ENCODE data around the gene OAF. TPM values are rescaled to one million over a fixed set of nuclear protein-coding genes. Genes with fewer than 3 reads are reported as not detected.

The OAF gene
- 9.7 and 20.1 TPM in 2 replicates for total RNA-seq (ENCODE audit: low replicate concordance)

GRCh38 chr11:120210626-120211521, at the start of gene OAF:
Gene OAF (plus strand): TSS chr11:120211032. CDS start chr11:120211280, 248 bp downstream.

DNA sequence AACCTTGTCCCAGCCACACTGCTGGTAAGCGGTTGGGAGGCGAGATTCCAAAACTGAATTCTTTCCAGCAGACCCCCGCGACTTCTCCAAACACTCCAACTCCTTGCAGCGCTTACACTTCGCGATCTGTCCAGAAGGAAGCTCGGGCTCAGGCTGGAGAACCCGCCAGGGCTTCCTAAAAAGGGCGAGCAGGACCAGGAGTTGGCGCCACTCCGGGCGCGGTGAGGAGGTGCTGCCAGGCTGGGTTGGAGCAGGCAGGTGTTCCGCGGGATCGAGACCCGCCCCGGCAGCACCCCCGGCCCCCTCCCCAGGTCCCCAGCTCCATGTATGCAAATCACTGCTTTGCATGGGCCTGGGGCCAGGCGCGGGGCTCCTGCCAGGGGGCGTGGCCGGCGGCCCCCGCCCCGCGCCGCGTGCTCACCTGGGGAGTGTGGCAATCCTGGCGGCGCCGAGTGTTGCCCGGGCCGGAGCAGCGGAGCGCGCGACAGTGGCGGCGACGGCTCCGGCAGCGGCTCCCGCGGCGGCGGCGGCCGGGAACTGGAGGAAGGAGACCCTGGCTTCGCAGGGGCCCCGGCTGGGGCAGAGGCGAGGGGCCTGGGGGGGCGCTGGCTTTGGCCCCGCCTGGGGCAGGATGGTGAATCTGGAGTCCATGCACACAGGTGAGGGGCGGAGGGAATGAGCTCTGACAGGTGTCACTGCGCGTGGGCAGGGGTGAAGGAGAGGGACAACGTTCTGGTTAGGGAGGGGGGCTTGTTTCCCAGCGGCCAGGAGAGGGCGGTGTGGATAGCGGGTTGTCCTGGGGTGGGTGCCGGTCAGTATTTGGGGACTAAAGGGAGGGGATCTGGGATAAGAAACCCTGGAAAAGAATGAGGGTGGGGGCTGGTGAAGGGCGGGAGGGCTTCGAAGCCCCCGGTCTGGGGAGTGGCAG, 29.1 kb downstream of the OAF start, which contains the start of gene POU2F3:
TSS of gene POU2F3 (plus strand) at position 428 of the 928 bp plus-strand sequence. CDS start at position 632, 204 bp downstream.

Other genes with a start within 250 kb of the OAF start
- not detected in 2 replicates for gene TRIM29, start 72.9 kb upstream of the OAF start, total RNA-seq (ENCODE audit: low replicate concordance)
- gene POU2F3, start 29.1 kb downstream of the OAF start, total RNA-seq (ENCODE audit: low replicate concordance), result not detected in 2 replicates
- 4.7 and 7.1 TPM in 2 replicates for gene TLCD5, start 114.3 kb downstream of the OAF start, total RNA-seq (ENCODE audit: low replicate concordance)
- gene ARHGEF12, start 125.4 kb downstream of the OAF start, total RNA-seq (ENCODE audit: low replicate concordance), result 51.4 and 54.5 TPM in 2 replicates